ENCODE data around the gene IQCK.
"Not testable (repeated sequence)": the region's sequence is repeated elsewhere in the genome, so short reads cannot be mapped to it uniquely, and the experiment has no call there.

IQCK gene

GRCh38 chr16:19700319-19700781, 17.7 kb upstream of the IQCK start:
- DNase-seq (ENCODE audit: low read depth), result no peak

- DNase-seq (ENCODE audit: low read depth), result no peak
Observed at GRCh38 chr16:19701091-19701490, 17.0 kb upstream of the IQCK start.

DNA sequence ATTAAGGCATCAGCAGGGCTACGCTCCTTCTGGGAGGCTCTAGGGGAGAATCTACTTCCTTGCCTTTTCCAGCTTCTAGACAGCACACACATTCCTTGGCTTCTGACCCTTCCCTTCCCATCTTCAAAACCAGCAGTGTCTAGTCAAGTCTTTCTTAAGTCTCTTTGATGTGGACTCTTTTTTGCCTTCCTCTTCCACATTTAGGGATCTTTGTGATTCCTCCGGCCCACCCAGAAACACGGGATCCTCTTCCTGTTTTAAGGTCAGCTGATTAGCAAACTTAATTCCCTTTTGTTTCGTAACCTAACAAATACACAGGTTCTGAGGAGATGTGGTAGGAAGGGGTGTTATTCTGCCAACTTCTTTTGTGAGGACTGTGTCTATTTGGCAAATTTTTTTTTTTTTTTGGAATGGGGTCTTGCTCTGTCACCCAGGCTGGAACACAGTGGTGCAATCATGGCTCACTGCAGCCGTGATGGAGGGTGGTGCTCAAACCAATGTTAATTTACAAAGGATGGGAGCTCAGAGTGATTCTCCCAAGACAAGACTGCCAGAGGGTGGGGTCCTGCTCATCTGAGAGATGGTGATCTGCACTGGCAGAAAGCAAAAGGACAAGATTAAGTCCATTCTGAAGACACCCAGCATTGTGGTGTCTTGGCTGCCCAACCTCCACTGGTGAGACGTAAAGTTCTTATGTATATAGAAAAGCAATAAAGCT, 14.7 kb upstream of the IQCK start:
- DNase-seq (ENCODE audit: low read depth), result no peak

- no peak for DNase-seq (ENCODE audit: low read depth)
Observed at GRCh38 chr16:19704321-19705145, 13.5 kb upstream of the IQCK start.

DNA sequence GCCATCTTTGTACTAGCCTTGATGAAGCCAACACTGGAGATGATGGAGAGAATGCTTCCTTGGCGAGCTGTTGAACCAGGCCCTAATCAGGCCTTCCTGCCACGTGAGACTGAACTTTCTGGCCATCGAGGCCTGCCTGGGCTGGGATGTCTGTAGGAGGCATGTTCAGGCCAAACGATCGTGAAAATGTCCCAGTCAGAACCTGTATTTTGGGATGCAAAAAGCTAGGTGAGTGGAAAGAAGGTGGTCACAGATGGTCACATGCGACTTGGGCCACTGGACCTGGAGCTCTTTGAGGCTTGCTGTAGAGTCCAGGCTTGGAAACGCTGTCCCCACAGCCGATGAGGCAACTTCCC, 12.9 kb upstream of the IQCK start:
- no peak for DNase-seq (ENCODE audit: low read depth)

DNA sequence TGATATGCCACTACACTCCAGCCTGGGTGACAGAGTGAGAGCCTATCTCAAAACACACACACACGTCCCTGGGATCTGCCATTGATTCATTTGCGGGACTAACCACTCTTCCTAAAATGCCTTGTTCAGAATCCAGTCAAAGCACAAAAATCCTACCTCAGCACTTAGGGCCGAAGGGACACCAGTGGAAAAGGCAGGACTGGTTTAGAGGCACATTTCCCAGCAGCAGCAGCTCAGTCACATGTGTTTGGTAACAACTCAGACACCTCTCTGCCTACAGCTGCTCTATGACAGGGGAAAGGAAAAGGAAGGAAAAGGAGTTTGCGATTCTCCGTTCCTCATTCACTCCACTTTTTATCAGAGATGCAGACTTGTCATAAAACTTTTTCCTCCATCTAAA, 12.2 kb upstream of the IQCK start:
- no peak for DNase-seq (ENCODE audit: low read depth)

DNA sequence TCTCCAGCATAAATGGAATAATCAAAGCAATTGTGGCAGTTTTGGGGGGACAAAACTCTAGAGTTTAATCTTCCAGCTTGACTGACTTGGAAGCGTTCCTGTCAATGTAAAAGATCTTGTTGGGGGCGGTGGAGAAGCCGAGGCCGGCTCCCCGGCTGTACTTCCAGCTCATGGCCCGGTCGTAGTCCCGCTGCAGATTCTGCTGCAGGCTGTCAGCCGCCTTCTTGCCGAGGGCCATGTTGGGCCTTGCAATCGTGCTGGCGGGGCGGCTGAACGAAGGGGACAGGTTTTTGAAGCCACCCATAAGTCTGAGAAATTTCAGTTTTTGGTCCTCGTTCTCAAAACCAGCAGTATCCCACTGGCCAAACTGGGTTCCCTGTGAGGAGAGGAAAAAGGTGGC, 11.2 kb upstream of the IQCK start:
- no peak for DNase-seq (ENCODE audit: low read depth)

- DNase-seq (ENCODE audit: low read depth), result no peak
Observed at GRCh38 chr16:19707569-19708295, 10.3 kb upstream of the IQCK start.

DNA sequence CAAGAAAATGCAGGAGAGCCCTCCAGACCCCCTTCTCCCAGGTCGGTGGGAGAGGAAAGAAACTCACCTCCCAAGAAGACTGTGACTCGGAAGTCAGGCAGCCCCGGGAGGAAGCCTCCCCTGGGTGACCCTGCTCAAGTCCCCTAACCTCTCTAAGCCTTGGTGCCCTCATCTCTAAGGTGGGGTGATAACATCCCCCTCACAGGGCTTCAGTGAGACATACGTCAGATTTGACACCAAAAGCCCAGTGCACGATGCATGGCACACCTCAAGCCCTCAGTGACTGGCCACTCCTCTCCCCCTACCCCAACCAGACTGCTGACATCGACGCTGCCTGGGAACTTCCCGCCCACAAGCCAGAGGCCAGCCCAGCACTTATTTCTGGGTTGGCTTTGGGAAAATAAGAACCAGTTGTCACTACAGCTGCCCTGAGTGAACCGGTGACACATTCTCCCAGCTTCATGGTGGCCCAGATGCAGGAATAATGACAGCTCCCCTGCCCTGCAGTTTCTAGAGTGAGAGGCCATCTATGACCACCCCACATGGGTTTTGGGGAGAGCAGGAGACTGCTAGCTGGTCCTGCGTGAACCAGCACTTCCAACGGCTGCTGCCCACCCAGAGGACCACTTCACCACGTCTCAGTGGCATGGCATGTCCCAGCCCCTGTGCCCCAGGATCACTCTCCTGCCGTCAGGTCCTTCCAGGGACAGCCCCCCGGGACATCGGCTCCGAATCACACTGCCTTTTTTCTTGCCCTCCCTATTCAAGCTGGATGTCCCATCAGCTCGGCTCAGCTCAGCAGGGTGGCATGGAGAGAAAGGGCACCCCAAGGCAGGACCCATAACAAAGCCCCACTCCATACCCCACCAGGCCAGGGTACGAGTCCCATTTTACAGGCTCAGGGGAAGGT, 9.5 kb upstream of the IQCK start:
- no peak for DNase-seq (ENCODE audit: low read depth)

DNA sequence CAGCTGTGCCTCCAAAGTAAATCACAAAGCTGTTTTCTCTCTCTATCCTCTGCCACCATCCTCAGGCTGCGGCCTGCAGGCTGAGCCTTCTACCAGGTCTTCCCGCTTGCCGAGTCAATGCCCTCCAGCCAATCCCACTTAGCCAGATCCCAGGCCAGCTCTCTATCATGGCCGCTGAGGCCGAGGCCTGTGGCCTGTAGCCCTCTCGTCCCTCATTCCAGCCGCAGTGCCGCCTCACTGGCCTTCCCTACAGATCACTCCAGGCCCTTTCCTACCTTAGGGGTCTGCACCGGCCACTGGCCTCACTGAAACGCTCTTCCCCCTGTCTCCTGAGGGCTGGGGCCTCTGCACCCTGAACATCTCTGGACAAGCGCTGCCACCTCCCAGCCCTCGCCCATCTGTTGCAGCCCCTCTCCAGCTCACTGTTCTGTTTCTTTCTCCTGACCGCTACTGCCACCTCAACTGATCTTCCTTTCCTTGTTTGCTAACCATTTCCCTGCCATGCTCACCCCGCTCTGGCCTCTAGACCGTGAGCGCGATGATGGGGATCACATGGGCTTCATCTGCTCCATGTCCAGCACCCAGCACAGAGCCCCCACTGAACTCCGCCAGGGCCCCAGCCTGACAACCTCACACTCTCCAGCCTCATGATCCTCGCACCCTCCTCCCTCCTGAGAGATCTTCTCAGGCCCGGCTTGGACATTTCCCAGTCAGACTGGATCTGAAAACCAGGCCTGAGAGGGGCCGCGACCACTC, 8.5 kb upstream of the IQCK start:
- DNase-seq (ENCODE audit: low read depth), result no peak

DNA sequence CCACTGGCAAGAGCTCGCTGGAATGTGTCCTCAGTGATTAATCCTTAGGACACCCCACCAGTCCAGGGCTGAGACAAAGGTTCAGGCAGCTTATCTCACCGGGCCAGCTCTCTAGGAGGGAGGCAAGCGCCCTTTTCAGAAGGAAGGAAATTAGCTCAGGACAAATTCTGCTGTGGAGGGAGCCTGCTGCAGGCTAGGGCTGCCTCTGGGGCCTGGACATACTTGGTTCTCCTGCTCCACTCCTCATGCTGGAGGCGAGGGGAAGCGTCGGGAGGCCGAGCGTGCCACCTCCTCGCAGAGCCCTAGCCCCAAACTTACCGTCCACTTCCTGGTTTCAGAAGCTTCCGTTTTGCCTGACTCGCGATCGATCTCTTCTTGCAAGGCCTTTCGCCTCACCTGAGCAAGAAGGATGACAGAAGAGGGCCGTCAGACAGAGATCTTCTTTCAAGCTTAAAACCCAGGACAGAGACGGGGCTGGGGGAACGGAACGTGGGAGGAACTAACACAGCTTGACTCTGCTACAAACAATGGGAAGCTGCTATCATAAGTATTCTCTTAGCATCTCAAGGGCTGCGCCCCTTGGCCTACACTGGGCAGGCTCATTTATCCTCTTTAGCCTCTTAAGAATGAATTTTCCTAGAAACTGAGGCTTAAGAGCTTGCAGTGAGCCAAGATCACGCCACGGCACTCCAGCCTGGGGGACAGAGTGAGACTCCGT, 7.7 kb upstream of the IQCK start:
- no peak for DNase-seq (ENCODE audit: low read depth)

DNA sequence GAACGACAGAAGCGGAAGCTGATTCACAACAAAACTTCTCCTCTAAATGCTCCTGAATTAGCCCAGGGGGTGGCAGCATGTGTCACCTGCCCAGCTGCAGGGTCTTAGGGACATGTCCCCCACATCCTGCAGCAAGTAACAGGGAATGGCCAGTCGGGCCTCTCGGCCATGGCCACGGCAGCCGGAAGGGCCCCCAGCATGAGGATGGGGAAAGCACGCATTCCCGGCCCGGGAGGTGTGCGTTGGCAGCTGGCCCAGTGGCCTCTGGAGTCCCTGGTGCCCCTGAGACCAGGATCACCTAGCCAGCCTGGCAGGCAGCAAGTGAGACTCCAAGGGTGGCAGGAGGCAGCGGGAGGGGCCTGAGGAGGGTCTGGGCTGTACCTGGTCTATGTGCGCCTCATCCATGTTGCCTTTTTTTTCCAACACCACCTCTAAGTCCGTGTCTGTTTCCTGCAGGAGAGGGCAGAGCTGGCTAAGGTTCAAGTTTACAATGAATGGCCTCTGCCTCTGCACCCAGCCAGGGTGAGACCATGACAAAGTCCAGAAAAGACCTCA, 7.0 kb upstream of the IQCK start:
- no peak for DNase-seq (ENCODE audit: low read depth)

GRCh38 chr16:19711643-19712042, 6.4 kb upstream of the IQCK start:
- no peak for DNase-seq (ENCODE audit: low read depth)

- no peak for DNase-seq (ENCODE audit: low read depth)
Observed at GRCh38 chr16:19712418-19713058, 5.5 kb upstream of the IQCK start.

GRCh38 chr16:19713697-19714096, 4.4 kb upstream of the IQCK start:
- no peak for DNase-seq (ENCODE audit: low read depth)

DNA sequence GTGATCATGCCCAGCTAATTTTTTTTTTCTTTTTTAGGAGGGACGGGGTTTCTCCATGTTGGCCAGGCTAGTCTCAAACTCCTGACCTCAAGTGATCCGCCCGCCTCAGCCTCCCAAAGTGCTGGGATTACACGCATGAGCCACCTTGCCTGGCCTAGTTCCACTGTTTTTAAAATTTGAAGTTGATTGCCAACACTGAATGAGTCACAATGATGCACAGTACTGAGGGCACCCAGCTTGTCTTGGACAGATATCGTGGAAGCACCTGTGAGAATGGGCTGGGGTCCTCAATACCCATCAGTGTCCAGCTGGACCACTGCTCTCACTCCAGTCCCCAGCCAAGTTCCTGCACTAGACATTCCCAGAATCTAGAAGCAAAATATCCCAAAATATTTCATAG, 2.5 kb upstream of the IQCK start:
- no peak for DNase-seq (ENCODE audit: low read depth)

DNA sequence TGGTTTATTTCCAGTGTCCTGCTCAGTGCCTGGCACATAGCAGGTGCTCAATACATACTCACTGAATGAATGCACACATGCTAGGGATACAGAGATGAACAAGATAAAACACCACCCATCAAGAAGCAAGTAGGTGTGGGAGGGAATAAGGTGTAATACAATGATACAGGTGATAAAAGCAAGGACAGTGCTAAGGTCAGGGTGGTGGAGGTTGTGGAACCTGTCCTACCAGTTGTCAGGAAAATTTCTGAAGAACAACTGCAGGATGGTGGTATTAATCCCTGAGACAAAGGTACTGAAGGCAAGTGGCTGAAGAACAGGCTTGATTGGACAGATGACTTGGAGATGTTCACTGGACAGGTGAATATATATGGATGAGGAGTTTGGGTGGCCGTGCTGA, 1.9 kb upstream of the IQCK start:
- no peak for DNase-seq (ENCODE audit: low read depth)

DNA sequence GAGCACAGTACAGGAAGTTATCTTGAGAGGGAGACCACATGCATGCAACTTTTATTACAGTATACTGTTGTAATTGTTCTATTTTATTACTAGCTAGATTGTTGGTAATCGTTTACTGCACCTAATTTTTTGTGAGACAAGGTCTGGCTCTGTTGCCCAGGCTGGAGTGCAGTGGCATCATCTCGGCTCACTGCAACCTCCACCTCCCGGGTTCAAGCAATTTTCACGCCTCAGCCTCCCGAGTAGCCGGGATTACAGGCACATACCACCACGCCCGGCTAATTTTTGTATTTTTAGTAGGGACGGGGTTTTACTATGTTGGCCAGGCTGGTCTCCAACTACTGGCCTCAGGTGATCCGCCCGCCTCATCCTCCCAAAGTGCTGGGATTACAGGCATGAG, 1.3 kb upstream of the IQCK start:
- not testable (repeated sequence) for DNase-seq (ENCODE audit: low read depth)

DNA sequence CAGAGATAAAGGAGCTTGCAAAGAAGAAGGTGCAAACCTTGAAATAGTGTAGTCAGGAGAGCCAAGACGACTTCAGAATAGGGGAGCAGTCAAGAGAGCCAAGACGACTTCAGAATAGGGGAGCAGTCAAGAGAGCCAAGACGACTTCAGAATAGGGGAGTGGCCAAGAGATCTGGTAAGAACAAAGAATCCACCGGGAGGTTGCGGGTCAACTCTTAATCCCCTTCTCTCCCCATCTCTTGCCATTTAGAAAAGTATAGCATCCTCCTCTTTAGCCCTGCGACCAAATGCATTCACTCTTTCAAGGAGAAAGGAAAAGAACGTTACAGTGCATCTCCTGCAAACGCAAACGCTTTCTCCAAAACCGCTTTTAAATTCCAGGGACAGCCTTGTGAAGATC, 757 bp upstream of the IQCK start:
- DNase-seq (ENCODE audit: low read depth), result no peak

- no peak for DNase-seq (ENCODE audit: low read depth)
Observed at GRCh38 chr16:19718624-19718965, 524 bp downstream of the IQCK start.

Measured in non-pigmented ciliary epithelial cell (primary cell).